Peyer's patch (tissue), 4 donors: Measurements from ENCODE around the gene IRF4.

Experiments
- POLR2A ChIP-seq, 2 donors: fragments of 450-650 bp; IDR thresholded peaks; one replicate each; pipeline ENCODE4 v1.5.1; 2017; ENCODE audit warnings: antibody characterized with exemption in 2 of 2, mild to moderate bottlenecking in 2 of 2, moderate library complexity in 2 of 2
- TF ChIP-seq, protein P1 (sequence below), 6 experiments: fragments of 450-650 bp in 4 of 6; fragments of 200-600 bp in 2 of 6; sonication (generic) in 1 of 6; IDR thresholded peaks; one replicate each; pipeline ENCODE4 v1.5.1; 2017 to 2019; ENCODE audit warnings: antibody characterized with exemption in 6 of 6, mild to moderate bottlenecking in 3 of 6, moderate library complexity in 1 of 6

DNA sequence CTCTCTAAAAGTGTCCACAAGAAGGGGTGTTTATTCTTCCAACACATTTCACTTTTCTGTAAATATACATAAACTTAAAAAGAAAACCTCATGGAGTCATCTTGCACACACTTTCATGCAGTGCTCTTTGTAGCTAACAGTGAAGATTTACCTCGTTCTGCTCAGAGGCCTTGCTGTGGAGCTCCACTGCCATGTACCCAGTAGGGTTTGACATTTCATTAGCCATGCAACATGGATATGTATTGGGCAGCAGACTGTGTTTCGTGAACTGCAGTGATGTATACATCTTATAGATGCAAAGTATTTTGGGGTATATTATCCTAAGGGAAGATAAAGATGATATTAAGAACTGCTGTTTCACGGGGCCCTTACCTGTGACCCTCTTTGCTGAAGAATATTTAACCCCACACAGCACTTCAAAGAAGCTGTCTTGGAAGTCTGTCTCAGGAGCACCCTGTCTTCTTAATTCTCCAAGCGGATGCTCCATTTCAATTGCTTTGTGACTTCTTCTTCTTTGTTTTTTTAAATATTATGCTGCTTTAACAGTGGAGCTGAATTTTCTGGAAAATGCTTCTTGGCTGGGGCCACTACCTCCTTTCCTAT lies 17.9 kb downstream of the IRF4 start:
- TF ChIP-seq, protein P1, sequence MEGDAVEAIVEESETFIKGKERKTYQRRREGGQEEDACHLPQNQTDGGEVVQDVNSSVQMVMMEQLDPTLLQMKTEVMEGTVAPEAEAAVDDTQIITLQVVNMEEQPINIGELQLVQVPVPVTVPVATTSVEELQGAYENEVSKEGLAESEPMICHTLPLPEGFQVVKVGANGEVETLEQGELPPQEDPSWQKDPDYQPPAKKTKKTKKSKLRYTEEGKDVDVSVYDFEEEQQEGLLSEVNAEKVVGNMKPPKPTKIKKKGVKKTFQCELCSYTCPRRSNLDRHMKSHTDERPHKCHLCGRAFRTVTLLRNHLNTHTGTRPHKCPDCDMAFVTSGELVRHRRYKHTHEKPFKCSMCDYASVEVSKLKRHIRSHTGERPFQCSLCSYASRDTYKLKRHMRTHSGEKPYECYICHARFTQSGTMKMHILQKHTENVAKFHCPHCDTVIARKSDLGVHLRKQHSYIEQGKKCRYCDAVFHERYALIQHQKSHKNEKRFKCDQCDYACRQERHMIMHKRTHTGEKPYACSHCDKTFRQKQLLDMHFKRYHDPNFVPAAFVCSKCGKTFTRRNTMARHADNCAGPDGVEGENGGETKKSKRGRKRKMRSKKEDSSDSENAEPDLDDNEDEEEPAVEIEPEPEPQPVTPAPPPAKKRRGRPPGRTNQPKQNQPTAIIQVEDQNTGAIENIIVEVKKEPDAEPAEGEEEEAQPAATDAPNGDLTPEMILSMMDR (IDR thresholded peaks at IDR 0.05): no peak
- no peak for TF ChIP-seq POLR2A (IDR thresholded peaks at IDR 0.05)
